SH-SY5Y (cell line): ENCODE data around the gene FAM13B.

Source experiments
- GATA2 ChIP-seq: IDR thresholded peaks from 2 replicates; pipeline ENCODE4 v1.6.1; 2011; ENCODE audit warnings: mild to moderate bottlenecking, low read depth, low read length
- GATA3 ChIP-seq: IDR thresholded peaks from 2 replicates; pipeline ENCODE4 v1.6.1; 2011; ENCODE audit warnings: low read depth, mild to moderate bottlenecking, low read length, moderate library complexity

DNA sequence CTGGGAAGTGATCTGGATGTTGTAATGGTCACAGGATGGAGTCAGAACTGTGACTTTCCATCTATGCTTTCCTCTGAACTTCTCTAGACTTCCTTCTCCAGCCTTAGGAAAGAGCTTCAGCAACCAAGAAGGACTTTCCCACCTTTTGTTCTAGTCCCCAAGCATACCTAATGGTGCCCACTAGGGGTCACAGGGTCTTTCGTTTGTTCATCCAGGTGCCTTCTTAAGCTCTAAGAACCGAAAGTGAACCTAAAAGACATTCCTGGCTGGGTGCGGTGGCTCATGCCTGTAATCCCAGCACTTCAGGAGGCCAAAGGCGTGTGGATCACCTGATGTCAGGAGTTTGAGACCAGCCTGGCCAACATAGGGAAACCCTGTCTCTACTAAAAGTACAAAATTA is 49.2 kb upstream of the FAM13B start:
- TF ChIP-seq GATA2 (no peak), GATA3 (no peak)
